GM12878 (cell line): ENCODE measurements around the gene UBAC2. TPM values are rescaled to one million over a fixed set of nuclear protein-coding genes. Genes with fewer than 3 reads are reported as not detected.

ENCODE experiments used
- BCL11A ChIP-seq: IDR thresholded peaks from 2 replicates; pipeline ENCODE4 v1.6.1; 2011; ENCODE audit warnings: low read depth, low read length
- CBX3 ChIP-seq: fragments of 200-600 bp; sonication (generic); IDR thresholded peaks from 2 replicates; pipeline ENCODE4 v1.6.1; 2016; ENCODE audit warnings: low read depth, borderline replicate concordance
- CHD4 ChIP-seq: fragments of 200-600 bp; sonication (generic); IDR thresholded peaks from 2 replicates; pipeline ENCODE4 v1.6.1; 2016; ENCODE audit warnings: mild to moderate bottlenecking
- CREM ChIP-seq: IDR thresholded peaks from 2 replicates; pipeline ENCODE4 v1.6.1; 2014; ENCODE audit warnings: antibody characterized with exemption, low read depth
- CUX1 ChIP-seq: IDR thresholded peaks from 2 replicates; pipeline ENCODE4 v1.6.1; 2012; ENCODE audit warnings: improper control_type of control experiment, low read depth, low read length; ENCODE audit not compliant: insufficient replicate concordance
- EGR1 ChIP-seq, 2 experiments: IDR thresholded peaks; 1 replicate in 1 of 2; 2 replicates in 1 of 2; pipeline ENCODE4 v1.6.1; 2011 to 2012; ENCODE audit warnings: low read depth in 2 of 2, low read length in 2 of 2, borderline replicate concordance in 1 of 2, mild to moderate bottlenecking in 1 of 2, moderate library complexity in 1 of 2
- GATAD2B ChIP-seq: fragments of 450-650 bp; conservative IDR thresholded peaks from 2 replicates; pipeline ENCODE4 v1.6.1; 2017; ENCODE audit warnings: low read depth, mild to moderate bottlenecking, moderate library complexity
- HCFC1 ChIP-seq: fragments of 150-350 bp; IDR thresholded peaks from 2 replicates; pipeline ENCODE4 v1.6.1; 2014; ENCODE audit warnings: low read length
- IKZF1 ChIP-seq: fragments of 450-650 bp; conservative IDR thresholded peaks from 2 replicates; pipeline ENCODE4 v1.6.1; 2017; ENCODE audit warnings: antibody characterized with exemption, mild to moderate bottlenecking
- MYB ChIP-seq: fragments of 150-350 bp; IDR thresholded peaks from 2 replicates; pipeline ENCODE4 v1.6.1; 2014; ENCODE audit warnings: mild to moderate bottlenecking, low read depth, low read length, borderline replicate concordance
- NFIC ChIP-seq: IDR thresholded peaks from 2 replicates; pipeline ENCODE4 v1.6.1; 2012; ENCODE audit warnings: low read depth, mild to moderate bottlenecking, inconsistent platforms, low read length, moderate library complexity
- NKRF ChIP-seq: fragments of 450-650 bp; conservative IDR thresholded peaks from 2 replicates; pipeline ENCODE4 v1.6.1; 2017; ENCODE audit warnings: mild to moderate bottlenecking, moderate library complexity
- POLR2AphosphoS2 ChIP-seq: IDR thresholded peaks from 2 replicates; pipeline ENCODE4 v1.6.1; 2011; ENCODE audit warnings: low read depth, mild to moderate bottlenecking, low read length, improper control_type of control experiment, moderate library complexity
- RAD21 ChIP-seq: IDR thresholded peaks from 2 replicates; pipeline ENCODE4 v1.6.1; 2011; ENCODE audit warnings: mild to moderate bottlenecking, low read depth, low read length, moderate library complexity; ENCODE audit not compliant: insufficient read depth
- RUNX3 ChIP-seq: IDR thresholded peaks from 2 replicates; pipeline ENCODE4 v1.6.1; 2012; ENCODE audit warnings: low read length, inconsistent platforms
- SIN3A ChIP-seq: IDR thresholded peaks from 2 replicates; pipeline ENCODE4 v1.6.1; 2012; ENCODE audit warnings: low read depth, low read length, improper control_type of control experiment
- SREBF1 ChIP-seq: IDR thresholded peaks from 2 replicates; pipeline ENCODE4 v1.6.1; 2012; ENCODE audit warnings: mild to moderate bottlenecking, low read length
- SUPT20H ChIP-seq: IDR thresholded peaks from 2 replicates; pipeline ENCODE4 v1.6.1; 2011; ENCODE audit warnings: low read depth, mild to moderate bottlenecking, low read length, moderate library complexity, borderline replicate concordance; ENCODE audit not compliant: control insufficient read depth
- TARDBP ChIP-seq: IDR thresholded peaks from 2 replicates; pipeline ENCODE4 v1.6.1; 2016; ENCODE audit warnings: borderline replicate concordance
- YBX1 ChIP-seq: fragments of 450-650 bp; IDR thresholded peaks from 2 replicates; pipeline ENCODE4 v1.6.1; 2016; ENCODE audit warnings: antibody characterized with exemption
- ZNF384 ChIP-seq: IDR thresholded peaks from 2 replicates; pipeline ENCODE4 v1.6.1; 2012; ENCODE audit warnings: low read depth, mild to moderate bottlenecking, low read length, improper control_type of control experiment, borderline replicate concordance
- polyA plus RNA-seq, 11 experiments: library from polyadenylated mRNA; depleted of rRNA in 4 of 11; unstranded in 6 of 11; stranded (reverse) in 5 of 11; fragments of >200 nt; fragmentation: Nextera tagmentation in 4 of 11; fragmentation: Illumina TruSeq in 1 of 11; extraction: Ambion mirVana in 4 of 11; extraction: Trizol in 1 of 11; gene quantifications; 1 replicate in 1 of 11; 2 replicates in 10 of 11; pipeline versions ENCODE4 v1.2.1 to v1.2.3, GENCODE V29; 2011 to 2016; ENCODE audit warnings: inconsistent platforms in 2 of 11, missing spikeins in 2 of 11, low read depth in 1 of 11
- total RNA-seq, 4 experiments: library from RNA; depleted of rRNA in 3 of 4; stranded (reverse); fragments of >200 nt in 3 of 4; fragmentation: Illumina TruSeq in 1 of 4; extraction: Trizol in 1 of 4; gene quantifications; 2 replicates each; pipeline versions ENCODE4 v1.2.1 to v1.2.3, GENCODE V29; 2013 to 2021
- TF ChIP-seq, protein P1 (sequence below): fragments of 450-650 bp; IDR thresholded peaks from 2 replicates; pipeline ENCODE4 v1.6.1; 2014; ENCODE audit warnings: mild to moderate bottlenecking

The UBAC2 gene
- total and polyA plus RNA-seq, 10 of the 15 experiments (the other 5 are each of a cell fraction or from before 2014, with no cell fraction given) = 3.0 to 54.6 (median 17.4) TPM

DNA sequence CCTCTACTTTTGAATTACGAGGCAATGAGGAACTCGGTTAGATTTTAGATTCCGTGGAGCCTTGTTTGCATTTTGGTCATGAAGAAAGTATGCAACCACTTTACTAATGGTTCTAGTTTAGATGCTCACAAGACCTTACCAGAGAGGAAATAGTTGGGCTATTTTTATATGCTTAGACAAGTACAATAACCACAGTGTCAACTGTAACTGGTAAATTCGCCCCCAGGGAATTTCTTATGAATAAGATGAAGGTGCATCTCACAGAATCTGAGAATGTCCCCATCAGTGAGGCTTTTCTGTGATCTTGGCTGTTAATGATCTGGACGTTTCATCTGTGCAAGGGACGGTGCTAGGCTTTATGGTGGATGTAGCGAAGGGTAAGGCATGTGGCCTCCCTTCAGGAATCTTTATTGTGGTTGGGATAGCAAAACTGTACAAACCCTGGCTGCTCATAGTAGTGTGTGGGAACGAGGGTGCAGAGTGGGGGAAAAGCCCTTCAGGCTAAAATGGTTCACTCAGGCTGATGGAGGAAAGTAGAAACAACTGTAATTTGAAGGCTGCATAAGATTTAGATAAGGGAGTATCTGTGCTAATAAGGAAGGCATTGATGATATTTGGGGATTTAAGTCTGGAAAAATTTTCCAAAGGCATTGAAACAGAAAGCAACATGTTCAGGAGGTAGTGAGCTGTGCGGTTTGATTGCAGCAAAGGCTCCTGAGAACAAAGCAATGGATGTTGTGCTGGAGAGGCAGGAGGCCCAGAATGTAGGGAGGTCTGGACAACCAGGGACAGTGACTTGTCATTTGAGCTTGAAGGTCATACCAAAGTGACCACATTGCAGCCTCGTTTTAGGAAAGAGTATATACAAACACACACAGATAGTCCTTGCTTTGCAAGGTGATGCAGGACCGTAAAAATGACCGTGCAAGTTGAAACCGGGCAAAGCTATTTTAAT, 28.4 kb downstream of the UBAC2 start (continued):
- TF ChIP-seq CUX1 (peak; percentile 88), CREM (peak; percentile 81), EGR1 (IDR thresholded peaks at IDR 0.05; ENCODE audit: borderline replicate concordance in 1 of 2, low read depth in 2 of 2, low read length in 2 of 2) (no peak), NFIC (peak; percentile 99), POLR2AphosphoS2 (no peak), HCFC1 (no peak), IKZF1 (peak; percentile 90), MYB (peak; percentile 87; the same call in 1 of the 2 replicates), GATAD2B (peak; percentile 94), BCL11A (peak; percentile 93), RAD21 (0 out of 2 replicates have a peak, but pooled peaks have one; percentile 23), ZNF384 (peak; percentile 32; the same call in 1 of the 2 replicates), SUPT20H (no peak), TARDBP (no peak), CHD4 (no peak), NKRF (no peak), RUNX3 (peak; percentile 99), SREBF1 (peak; percentile 71; the same call in 1 of the 2 replicates), SIN3A (no peak), CBX3 (no peak), YBX1 (0 out of 2 replicates have a peak, but pooled peaks have one; percentile 73)
- TF ChIP-seq, protein P1, sequence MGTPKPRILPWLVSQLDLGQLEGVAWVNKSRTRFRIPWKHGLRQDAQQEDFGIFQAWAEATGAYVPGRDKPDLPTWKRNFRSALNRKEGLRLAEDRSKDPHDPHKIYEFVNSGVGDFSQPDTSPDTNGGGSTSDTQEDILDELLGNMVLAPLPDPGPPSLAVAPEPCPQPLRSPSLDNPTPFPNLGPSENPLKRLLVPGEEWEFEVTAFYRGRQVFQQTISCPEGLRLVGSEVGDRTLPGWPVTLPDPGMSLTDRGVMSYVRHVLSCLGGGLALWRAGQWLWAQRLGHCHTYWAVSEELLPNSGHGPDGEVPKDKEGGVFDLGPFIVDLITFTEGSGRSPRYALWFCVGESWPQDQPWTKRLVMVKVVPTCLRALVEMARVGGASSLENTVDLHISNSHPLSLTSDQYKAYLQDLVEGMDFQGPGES = no peak
